ENCODE data around the gene RUNX2.

- TF ChIP-seq EP300 (IDR thresholded peaks at IDR 0.05; ENCODE audit: borderline replicate concordance in 1 of 2, low read depth in 1 of 2, low read length in 1 of 2), result no peak
- TF ChIP-seq TAF1 (IDR thresholded peaks at IDR 0.05; ENCODE audit: borderline replicate concordance, low read depth, low read length), result no peak
- TF ChIP-seq POLR2AphosphoS5 (IDR thresholded peaks at IDR 0.05; ENCODE audit: low read depth, low read length), result no peak
- TF ChIP-seq EZH2phosphoT487 (IDR thresholded peaks at IDR 0.05; ENCODE audit: borderline replicate concordance, low read depth), result no peak
- TF ChIP-seq CTCF (IDR thresholded peaks at IDR 0.05), result no peak
- no peak for TF ChIP-seq JUND (IDR thresholded peaks at IDR 0.05)
- no peak for TF ChIP-seq USF2 (IDR thresholded peaks at IDR 0.05; ENCODE audit: borderline replicate concordance, low read depth, low read length)
- no peak for TF ChIP-seq SMC3 (IDR thresholded peaks at IDR 0.05; ENCODE audit: low read depth, low read length)
- no peak for TF ChIP-seq MXI1 (IDR thresholded peaks at IDR 0.05; ENCODE audit: low read depth, low read length)
- TF ChIP-seq MAX (IDR thresholded peaks at IDR 0.05; ENCODE audit: low read depth), result no peak
Observed at GRCh38 chr6:45653117-45653883, 325.2 kb downstream of the RUNX2 start.
